ENCODE data around the gene ARL5A.
"Not testable (repeated sequence)": the region's sequence is repeated elsewhere in the genome, so short reads cannot be mapped to it uniquely, and the experiment has no call there.

Gene ARL5A

GRCh38 chr2:151795646-151796240, 32.5 kb downstream of the ARL5A start:
- DNase-seq (ENCODE audit: low read depth in 2 of 2) = no peak

GRCh38 chr2:151794422-151794821, 33.8 kb downstream of the ARL5A start:
- not testable (repeated sequence) for DNase-seq (ENCODE audit: low read depth in 2 of 2)

- DNase-seq (ENCODE audit: low read depth in 2 of 2) = no peak
Observed at GRCh38 chr2:151793123-151793522, 35.1 kb downstream of the ARL5A start.

- DNase-seq (ENCODE audit: low read depth in 2 of 2) = no peak
Observed at GRCh38 chr2:151792589-151792988, 35.6 kb downstream of the ARL5A start.

- no peak for DNase-seq (ENCODE audit: low read depth in 2 of 2)
Observed at GRCh38 chr2:151791545-151791944, 36.7 kb downstream of the ARL5A start.

GRCh38 chr2:151790689-151791088, 37.5 kb downstream of the ARL5A start:
- no peak for DNase-seq (ENCODE audit: low read depth in 2 of 2)

GRCh38 chr2:151789055-151789834, 39.0 kb downstream of the ARL5A start:
- no peak for DNase-seq (ENCODE audit: low read depth in 2 of 2)

- DNase-seq (ENCODE audit: low read depth in 2 of 2) = no peak
Observed at GRCh38 chr2:151786483-151786882, 41.7 kb downstream of the ARL5A start.

- no peak for DNase-seq (ENCODE audit: low read depth in 2 of 2)
Observed at GRCh38 chr2:151786077-151786476, 42.1 kb downstream of the ARL5A start.

GRCh38 chr2:151783133-151783520, 45.1 kb downstream of the ARL5A start:
- DNase-seq (ENCODE audit: low read depth in 2 of 2) = no peak

GRCh38 chr2:151782378-151783132, 45.7 kb downstream of the ARL5A start:
- no peak for DNase-seq (ENCODE audit: low read depth in 2 of 2)

GRCh38 chr2:151781642-151782041, 46.6 kb downstream of the ARL5A start:
- no peak for DNase-seq (ENCODE audit: low read depth in 2 of 2)

GRCh38 chr2:151780938-151781337, 47.3 kb downstream of the ARL5A start:
- DNase-seq (ENCODE audit: low read depth in 2 of 2) = no peak

- no peak for DNase-seq (ENCODE audit: low read depth in 2 of 2)
Observed at GRCh38 chr2:151777935-151778334, 50.3 kb downstream of the ARL5A start.

- no peak for DNase-seq (ENCODE audit: low read depth in 2 of 2)
Observed at GRCh38 chr2:151777487-151777886, 50.7 kb downstream of the ARL5A start.

- no peak for DNase-seq (ENCODE audit: low read depth in 2 of 2)
Observed at GRCh38 chr2:151776367-151776766, 51.9 kb downstream of the ARL5A start.

GRCh38 chr2:151775057-151775740, 53.0 kb downstream of the ARL5A start:
- DNase-seq (ENCODE audit: low read depth in 2 of 2) = no peak

GRCh38 chr2:151774506-151774905, 53.7 kb downstream of the ARL5A start:
- no peak for DNase-seq (ENCODE audit: low read depth in 2 of 2)

GRCh38 chr2:151771599-151772358, 56.4 kb downstream of the ARL5A start:
- DNase-seq (ENCODE audit: low read depth in 2 of 2) = no peak

- DNase-seq (ENCODE audit: low read depth in 2 of 2) = no peak
Observed at GRCh38 chr2:151770995-151771394, 57.2 kb downstream of the ARL5A start.

- DNase-seq (ENCODE audit: low read depth in 2 of 2) = no peak
Observed at GRCh38 chr2:151769606-151770005, 58.6 kb downstream of the ARL5A start.
